Kidney (tissue), 14 donors: ENCODE measurements around the gene SLC6A17. TPM values are rescaled to one million over a fixed set of nuclear protein-coding genes. Genes with fewer than 3 reads are reported as not detected.

Experiments
- DNase-seq, 5 donors: peaks; one replicate each; pipeline ENCODE4 v3.0.0-alpha.2; 2013 to 2020
- FAIRE-seq: peaks from 2 replicates; lab custom pipeline; 2012; peaks lifted over from hg19 to GRCh38; lab: Jason Lieb, UNC
- H3K27ac ChIP-seq, 2 donors: one replicate each; pipeline ENCODE4 v1.7.0; 2013; ENCODE audit warnings: low read depth in 2 of 2, low read length in 2 of 2, inconsistent platforms in 1 of 2
- H3K27me3 ChIP-seq: one replicate; pipeline ENCODE4 v1.7.1; 2013; ENCODE audit warnings: low read length, inconsistent platforms; ENCODE audit not compliant: control insufficient read depth, insufficient read depth
- H3K36me3 ChIP-seq, 3 donors: one replicate each; pipeline versions ENCODE4 v1.7.0 to v1.7.1; 2013; ENCODE audit warnings: low read length in 3 of 3, control low read depth in 1 of 3, inconsistent platforms in 1 of 3; ENCODE audit not compliant: insufficient read depth in 3 of 3, control insufficient read depth in 2 of 3
- H3K4me1 ChIP-seq, 3 donors: one replicate each; pipeline versions ENCODE4 v1.7.0 to v1.7.1; 2013; ENCODE audit warnings: low read length in 3 of 3, inconsistent platforms in 1 of 3, low read depth in 1 of 3; ENCODE audit not compliant: control insufficient read depth in 2 of 3, insufficient read depth in 2 of 3
- H3K4me3 ChIP-seq, 3 donors: one replicate each; pipeline versions ENCODE4 v1.7.0 to v1.8.1; 2013; ENCODE audit warnings: low read length in 3 of 3, control low read depth in 1 of 3, inconsistent platforms in 1 of 3
- H3K9ac ChIP-seq, 3 donors: one replicate each; pipeline versions ENCODE4 v1.7.0 to v1.7.1; 2013; ENCODE audit warnings: low read length in 3 of 3, control low read depth in 1 of 3, inconsistent platforms in 1 of 3
- H3K9me3 ChIP-seq, 3 donors: one replicate each; pipeline versions ENCODE4 v1.7.0 to v1.7.1; 2013; ENCODE audit warnings: low read length in 3 of 3, control low read depth in 1 of 3, inconsistent platforms in 1 of 3; ENCODE audit not compliant: control insufficient read depth in 2 of 3, insufficient read depth in 1 of 3
- intact Hi-C: fragments of 100-400 bp; cut with DNase I; formaldehyde crosslinking; loops from one replicate; pipeline ENCODE4 v1.11.1; 2022
- polyA plus RNA-seq: library from polyadenylated mRNA; stranded (reverse); fragments of 350-450 nt; fragmentation: Illumina TruSeq; extraction: RNeasy Lipid Tissue Mini Kit (QIAGEN cat#74804); gene quantifications from one replicate; pipeline ENCODE4 v1.2.3, GENCODE V29; 2014; ENCODE audit warnings: low read depth, low replicate concordance; ENCODE audit not compliant: insufficient read depth
- total RNA-seq: library from RNA; stranded (reverse); fragmentation: NEBNext Ultra II Directional; extraction: Animal tissue kit (Norgen Biotek cat#: 25700); gene quantifications from one replicate; pipeline ENCODE4 v1.2.1, GENCODE V29; 2021
- TF ChIP-seq, protein P1 (sequence below): IDR thresholded peaks from 3 replicates; pipeline ENCODE4 v1.5.1; 2012; ENCODE audit warnings: mild to moderate bottlenecking, moderate library complexity, borderline replicate concordance; ENCODE audit not compliant: insufficient read depth; ENCODE audit errors: extremely low read depth
- donor health status: control.
- donor health status: control.
- donor health status: control.
- donor health status: control.
- donor health status: control.
- donor health status: DM: yes; HTN: yes; CAD: no.
- donor health status: Normal renal cell carcinoma (clear cell type).

SLC6A17 gene
- total and polyA plus RNA-seq, 2 donors from 2014 or later = 1.7 to 2.3 TPM

DNA sequence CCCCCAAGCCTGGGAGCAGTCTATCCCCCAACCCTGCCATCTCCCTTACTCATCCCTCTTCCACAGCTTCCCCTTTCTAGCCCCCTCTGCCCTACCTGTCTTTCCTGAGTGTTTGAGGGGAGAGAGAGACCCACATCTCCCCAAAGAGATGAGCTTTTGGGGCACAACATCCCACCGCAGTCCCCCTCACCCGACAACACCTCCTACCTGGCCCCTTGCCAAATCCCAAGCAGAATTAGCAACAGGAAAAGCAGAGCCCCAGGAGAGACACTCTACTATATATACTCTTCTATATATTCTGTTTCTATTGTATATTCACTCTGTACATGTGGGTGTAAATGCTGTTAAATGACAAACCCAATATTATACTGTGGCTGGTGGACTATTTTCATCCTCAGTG lies 49.9 kb downstream of the SLC6A17 start:
- Histone ChIP-seq H3K36me3 (no peaks in the 10 kb centered on the region), H3K4me1 (peaks cover 0 to 3% (median 0%) of the 10 kb centered on the region in 3 donors), H3K27me3 (no peaks in the 10 kb centered on the region), H3K4me3 (no peak overlapping the region), H3K9me3 (no peaks in the 10 kb centered on the region), H3K9ac (no peak overlapping the region), H3K27ac (no peak overlapping the region)
- TF ChIP-seq, protein P1, sequence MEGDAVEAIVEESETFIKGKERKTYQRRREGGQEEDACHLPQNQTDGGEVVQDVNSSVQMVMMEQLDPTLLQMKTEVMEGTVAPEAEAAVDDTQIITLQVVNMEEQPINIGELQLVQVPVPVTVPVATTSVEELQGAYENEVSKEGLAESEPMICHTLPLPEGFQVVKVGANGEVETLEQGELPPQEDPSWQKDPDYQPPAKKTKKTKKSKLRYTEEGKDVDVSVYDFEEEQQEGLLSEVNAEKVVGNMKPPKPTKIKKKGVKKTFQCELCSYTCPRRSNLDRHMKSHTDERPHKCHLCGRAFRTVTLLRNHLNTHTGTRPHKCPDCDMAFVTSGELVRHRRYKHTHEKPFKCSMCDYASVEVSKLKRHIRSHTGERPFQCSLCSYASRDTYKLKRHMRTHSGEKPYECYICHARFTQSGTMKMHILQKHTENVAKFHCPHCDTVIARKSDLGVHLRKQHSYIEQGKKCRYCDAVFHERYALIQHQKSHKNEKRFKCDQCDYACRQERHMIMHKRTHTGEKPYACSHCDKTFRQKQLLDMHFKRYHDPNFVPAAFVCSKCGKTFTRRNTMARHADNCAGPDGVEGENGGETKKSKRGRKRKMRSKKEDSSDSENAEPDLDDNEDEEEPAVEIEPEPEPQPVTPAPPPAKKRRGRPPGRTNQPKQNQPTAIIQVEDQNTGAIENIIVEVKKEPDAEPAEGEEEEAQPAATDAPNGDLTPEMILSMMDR = no peak
- FAIRE-seq (no peak), DNase-seq (no peak)
- intact Hi-C loops = loop anchor here (5.0 kb wide), 1 partner anchor 262 kb away; no protein-coding TSS in a partner anchor

DNA sequence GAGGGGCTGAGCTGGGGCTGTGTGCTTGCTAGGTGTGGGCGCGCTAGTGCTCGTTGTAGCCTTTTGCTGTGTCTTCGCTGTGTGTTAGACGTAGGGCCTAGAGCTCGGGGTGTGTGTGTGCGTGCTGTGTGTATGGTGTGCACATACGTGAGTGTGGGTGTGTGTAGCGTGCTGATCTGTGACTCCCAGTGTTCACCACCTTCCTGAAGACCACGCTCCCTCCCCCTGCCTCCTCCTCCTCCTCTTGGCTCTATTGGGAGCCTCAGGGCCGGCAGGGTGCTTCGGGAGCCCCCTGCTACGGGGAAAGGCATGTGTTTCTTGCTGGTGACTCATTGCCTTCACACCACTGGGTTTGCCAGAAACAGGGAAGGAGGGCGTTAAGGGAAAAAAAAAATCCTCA lies 50.4 kb downstream of the SLC6A17 start:
- TF ChIP-seq, protein P1 = no peak
- Histone ChIP-seq H3K36me3 (no peaks in the 10 kb centered on the region), H3K4me3 (no peak overlapping the region), H3K9ac (no peak overlapping the region), H3K27me3 (no peaks in the 10 kb centered on the region), H3K27ac (no peak overlapping the region), H3K4me1 (peaks cover 0 to 3% (median 0%) of the 10 kb centered on the region in 3 donors), H3K9me3 (no peaks in the 10 kb centered on the region)
- FAIRE-seq (no peak), DNase-seq (no peak)
- intact Hi-C loops = loop anchor here (5.0 kb wide), 1 partner anchor 262 kb away; no protein-coding TSS in a partner anchor

DNA sequence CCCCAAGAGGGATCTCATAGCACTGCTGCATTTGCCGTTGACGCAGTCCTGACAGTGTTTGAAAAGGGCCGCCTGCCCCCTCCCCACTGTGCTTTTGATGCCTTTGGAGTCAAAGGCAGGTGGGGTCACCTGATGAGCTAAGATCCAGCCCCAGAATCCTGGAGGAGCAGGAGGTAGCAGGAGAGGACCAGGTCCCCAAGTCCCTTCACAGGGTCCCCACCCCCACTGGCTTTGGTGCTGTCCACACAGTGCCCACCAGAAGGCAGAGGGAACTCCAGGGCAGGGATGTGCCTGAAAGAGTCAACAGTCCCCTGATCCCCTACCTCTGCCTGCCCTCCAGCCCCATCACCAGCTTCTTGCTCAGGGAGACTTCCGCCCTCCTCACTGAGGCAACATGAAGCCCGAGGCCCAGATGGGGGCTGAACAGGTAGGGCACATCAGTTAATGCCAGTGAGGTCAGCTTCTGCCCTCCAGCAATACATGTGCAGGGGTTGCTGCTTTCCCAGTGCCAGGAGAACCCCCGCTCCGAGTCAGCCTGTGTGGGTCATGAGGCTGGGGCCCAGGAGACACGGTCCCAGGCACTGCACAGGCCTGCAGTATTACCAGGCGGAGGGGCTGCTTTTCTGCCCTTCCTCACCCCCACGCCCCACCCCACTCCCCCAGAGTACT lies 51.0 kb downstream of the SLC6A17 start:
- no peak overlapping the region for H3K4me3 ChIP-seq
- DNase-seq (no peak), FAIRE-seq (no peak)
- no peaks in the 10 kb centered on the region for H3K9me3 ChIP-seq
- no peaks in the 10 kb centered on the region for H3K36me3 ChIP-seq
- H3K9ac ChIP-seq = no peak overlapping the region
- TF ChIP-seq, protein P1 = no peak
- H3K27me3 ChIP-seq = no peaks in the 10 kb centered on the region
- no peak overlapping the region for H3K27ac ChIP-seq
- intact Hi-C loops = loop anchor here (5.0 kb wide), 1 partner anchor 261 kb away; no protein-coding TSS in a partner anchor
- peaks cover 0 to 3% (median 0%) of the 10 kb centered on the region in 3 donors for H3K4me1 ChIP-seq
